GM12872 (cell line): ENCODE measurements around the gene MICOS13.

ENCODE experiments used
- CTCF ChIP-seq: IDR thresholded peaks from 3 replicates; pipeline ENCODE4 v1.5.1; 2011; ENCODE audit warnings: low read depth, mild to moderate bottlenecking, low read length, moderate library complexity; ENCODE audit not compliant: insufficient read depth

MICOS13 gene

GRCh38 chr19:5684694-5685430, 4.5 kb upstream of the MICOS13 start:
- no peak for TF ChIP-seq CTCF

- TF ChIP-seq CTCF = no peak
Observed at GRCh38 chr19:5683177-5683886, 3.0 kb upstream of the MICOS13 start.

- no peak for TF ChIP-seq CTCF
Observed at GRCh38 chr19:5682107-5682482, 1.8 kb upstream of the MICOS13 start.

- TF ChIP-seq CTCF = no peak
Observed at GRCh38 chr19:5681391-5682106, 1.2 kb upstream of the MICOS13 start.

GRCh38 chr19:5680084-5680436, 256 bp downstream of the MICOS13 start:
- TF ChIP-seq CTCF = no peak

GRCh38 chr19:5679289-5680083, 830 bp downstream of the MICOS13 start:
- TF ChIP-seq CTCF = no peak
